SK-N-DZ (cell line): ENCODE data around the gene DCUN1D2.

Experiments
- DNase-seq: peaks from one replicate; pipeline ENCODE4 v3.0.0-alpha.2; 2015; ENCODE audit warnings: low spot score

Gene DCUN1D2

GRCh38 chr13:113520571-113520970, 30.1 kb upstream of the DCUN1D2 start:
- no peak for DNase-seq

- no peak for DNase-seq
Measured at GRCh38 chr13:113519556-113519955, 29.0 kb upstream of the DCUN1D2 start.

GRCh38 chr13:113518076-113518803, 27.7 kb upstream of the DCUN1D2 start:
- no peak for DNase-seq

GRCh38 chr13:113514847-113515246, 24.3 kb upstream of the DCUN1D2 start:
- DNase-seq = no peak

GRCh38 chr13:113513761-113514160, 23.2 kb upstream of the DCUN1D2 start:
- DNase-seq = no peak

GRCh38 chr13:113511361-113511760, 20.9 kb upstream of the DCUN1D2 start:
- DNase-seq = no peak

- DNase-seq = no peak
Measured at GRCh38 chr13:113510871-113511270, 20.4 kb upstream of the DCUN1D2 start.

GRCh38 chr13:113509989-113510388, 19.5 kb upstream of the DCUN1D2 start:
- DNase-seq = no peak

GRCh38 chr13:113508521-113509254, 18.2 kb upstream of the DCUN1D2 start:
- no peak for DNase-seq

- no peak for DNase-seq
Measured at GRCh38 chr13:113507505-113508345, 17.2 kb upstream of the DCUN1D2 start.

- DNase-seq = no peak
Measured at GRCh38 chr13:113506871-113507388, 16.4 kb upstream of the DCUN1D2 start.

GRCh38 chr13:113506025-113506685, 15.6 kb upstream of the DCUN1D2 start:
- no peak for DNase-seq

GRCh38 chr13:113502686-113503085, 12.2 kb upstream of the DCUN1D2 start:
- no peak for DNase-seq

GRCh38 chr13:113500530-113501265, 10.2 kb upstream of the DCUN1D2 start:
- DNase-seq = no peak

GRCh38 chr13:113499936-113500335, 9.4 kb upstream of the DCUN1D2 start:
- DNase-seq = no peak

GRCh38 chr13:113498905-113499304, 8.4 kb upstream of the DCUN1D2 start:
- no peak for DNase-seq

- no peak for DNase-seq
Measured at GRCh38 chr13:113497217-113497616, 6.7 kb upstream of the DCUN1D2 start.

GRCh38 chr13:113495494-113496210, 5.1 kb upstream of the DCUN1D2 start:
- no peak for DNase-seq

- no peak for DNase-seq
Measured at GRCh38 chr13:113493315-113493951, 2.9 kb upstream of the DCUN1D2 start.

GRCh38 chr13:113491982-113492381, 1.5 kb upstream of the DCUN1D2 start:
- no peak for DNase-seq
